ENCODE measurements around the gene BPGM.
"Not testable (repeated sequence)": the region's sequence is repeated elsewhere in the genome, so short reads cannot be mapped to it uniquely, and the experiment has no call there.

BPGM gene

GRCh38 chr7:134632937-134633540 lies 13.6 kb upstream of the BPGM start:
- DNase-seq, result peak; percentile 43

- DNase-seq, result no peak
Measured at GRCh38 chr7:134636008-134636449, 10.6 kb upstream of the BPGM start.

- no peak for DNase-seq
Measured at GRCh38 chr7:134637441-134637840, 9.2 kb upstream of the BPGM start.

GRCh38 chr7:134637934-134638719 lies 8.5 kb upstream of the BPGM start:
- no peak for DNase-seq

- DNase-seq, result no peak
Measured at GRCh38 chr7:134639061-134639460, 7.6 kb upstream of the BPGM start.

GRCh38 chr7:134639683-134640279 lies 6.9 kb upstream of the BPGM start:
- no peak for DNase-seq

GRCh38 chr7:134640842-134641715 lies 5.6 kb upstream of the BPGM start:
- DNase-seq, result no peak

- not testable (repeated sequence) for DNase-seq
Measured at GRCh38 chr7:134641981-134642380, 4.7 kb upstream of the BPGM start.

GRCh38 chr7:134643131-134643530 lies 3.5 kb upstream of the BPGM start:
- DNase-seq, result no peak

GRCh38 chr7:134645478-134645877 lies 1.2 kb upstream of the BPGM start:
- DNase-seq, result no peak

- DNase-seq, result no peak
Measured at GRCh38 chr7:134645935-134646334, 718 bp upstream of the BPGM start.

GRCh38 chr7:134648456-134648855 lies 1.8 kb downstream of the BPGM start:
- DNase-seq, result no peak

- no peak for DNase-seq
Measured at GRCh38 chr7:134649226-134649775, 2.6 kb downstream of the BPGM start.

GRCh38 chr7:134651991-134652390 lies 5.3 kb downstream of the BPGM start:
- DNase-seq, result no peak

- DNase-seq, result no peak
Measured at GRCh38 chr7:134654104-134654775, 7.6 kb downstream of the BPGM start.

- DNase-seq, result no peak
Measured at GRCh38 chr7:134657526-134657925, 10.9 kb downstream of the BPGM start.

GRCh38 chr7:134660242-134660785 lies 13.7 kb downstream of the BPGM start:
- DNase-seq, result no peak

- no peak for DNase-seq
Measured at GRCh38 chr7:134660961-134661376, 14.3 kb downstream of the BPGM start.

- no peak for DNase-seq
Measured at GRCh38 chr7:134662166-134662870, 15.7 kb downstream of the BPGM start.

- DNase-seq, result no peak
Measured at GRCh38 chr7:134662871-134663205, 16.2 kb downstream of the BPGM start.

GRCh38 chr7:134665045-134665444 lies 18.4 kb downstream of the BPGM start:
- DNase-seq, result not testable (repeated sequence)

Data from NCI-H2227 treated with DMSO at 0.1 percent for 48 hours (cell line).